Stimulated activated CD8-positive, alpha-beta memory T cell treated with anti-CD3 and anti-CD28 coated beads, Interleukin-12 subunit alpha, Interleukin-12 subunit beta, amount 100 ng/mL, for 1 hour (primary cell): ENCODE results near the gene PRAMEF20.
"Not testable (repeated sequence)": the region's sequence is repeated elsewhere in the genome, so short reads cannot be mapped to it uniquely, and the experiment has no call there.

Experiments
- DNase-seq: peaks from one replicate; pipeline ENCODE4 v3.0.0-alpha.2; 2020; ENCODE audit warnings: low read depth

PRAMEF20 gene

GRCh38 chr1:13410150-13410549 is at the start of gene PRAMEF20:
Gene PRAMEF20 (plus strand): TSS chr1:13410450. CDS start chr1:13416355, 5,905 bp downstream.
- not testable (repeated sequence) for DNase-seq

DNA sequence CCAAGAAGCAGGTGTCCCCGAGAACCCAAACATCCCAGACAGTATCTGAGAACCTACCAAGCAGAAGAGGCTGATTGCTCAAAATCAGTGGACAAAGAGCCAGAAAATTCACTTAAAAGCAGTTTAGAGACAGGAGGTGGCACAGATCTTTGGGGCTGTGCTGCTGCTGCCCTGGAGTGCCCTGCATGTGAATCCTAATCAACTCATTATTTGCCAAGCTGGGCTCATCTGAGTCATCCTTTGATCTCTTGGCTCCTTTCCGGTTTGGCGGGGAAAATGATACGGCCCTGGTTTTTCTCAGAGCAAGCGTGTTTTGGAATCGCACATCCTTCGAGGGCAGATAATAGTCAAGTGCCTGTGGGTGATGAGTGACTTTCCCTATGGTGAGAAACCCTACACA is 47.9 kb upstream of the PRAMEF20 start:
- not testable (repeated sequence) for DNase-seq

DNA sequence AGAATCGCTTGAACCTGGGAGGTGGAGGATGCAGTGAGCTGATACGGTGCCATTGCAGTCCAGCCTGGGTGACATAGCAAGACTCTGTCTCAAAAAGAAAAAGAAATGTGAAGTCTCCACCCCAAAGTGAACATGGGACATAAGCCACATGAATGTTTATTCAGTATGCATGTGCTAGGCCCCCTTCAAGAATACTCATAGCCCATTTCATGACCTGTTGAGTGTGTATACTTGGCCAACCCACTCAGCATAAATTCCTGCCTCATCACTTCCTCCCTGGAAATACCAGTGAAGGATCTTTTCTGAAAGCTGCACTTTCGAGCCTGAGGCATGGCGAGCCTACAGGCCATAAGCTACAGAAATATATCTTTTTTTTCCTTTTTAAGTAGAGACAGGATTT is 45.3 kb upstream of the PRAMEF20 start:
- DNase-seq, result not testable (repeated sequence)

DNA sequence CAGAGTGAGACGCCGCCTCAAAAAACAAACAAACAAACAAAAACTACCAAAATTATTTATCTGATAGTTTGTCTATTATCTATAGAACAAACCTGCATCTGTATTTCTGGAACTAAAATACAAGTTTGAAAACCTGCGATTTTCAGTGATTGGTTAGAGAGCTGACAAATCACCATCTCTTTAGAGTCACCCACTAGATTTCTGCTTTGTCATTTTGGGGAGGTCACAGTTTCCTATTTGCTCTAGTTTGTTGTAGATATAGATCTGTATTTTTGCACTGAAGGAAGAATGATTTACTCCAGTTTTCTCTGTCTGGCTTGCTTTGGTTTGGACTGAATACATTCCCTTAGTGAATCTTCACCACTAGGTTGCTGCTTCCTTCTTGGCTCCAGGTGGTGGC is 43.7 kb upstream of the PRAMEF20 start:
- DNase-seq, result not testable (repeated sequence)

- not testable (repeated sequence) for DNase-seq
These were observed 41.7 kb upstream of the PRAMEF20 start for GRCh38 chr1:13368544-13368943.

DNA sequence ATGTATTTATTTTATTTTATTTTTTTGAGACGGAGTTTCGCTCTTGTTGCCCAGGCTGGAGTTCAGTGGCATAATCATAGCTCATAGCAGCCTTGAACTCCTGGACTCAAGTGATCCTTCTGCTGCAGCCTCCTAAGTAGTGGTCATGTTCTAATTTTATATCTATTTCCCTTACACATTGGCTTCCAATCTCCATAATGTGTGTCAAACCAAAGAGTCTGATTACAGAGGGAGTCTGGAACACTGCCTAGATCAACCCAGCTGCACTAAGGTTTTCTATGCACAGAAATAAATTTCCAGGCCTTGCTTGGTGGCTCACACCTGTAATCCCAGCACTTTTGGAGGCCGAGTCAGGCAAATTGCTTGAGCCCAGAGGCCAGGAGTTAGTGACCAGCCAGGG is 31.3 kb upstream of the PRAMEF20 start:
- DNase-seq, result not testable (repeated sequence)

GRCh38 chr1:13380380-13380779 is 29.9 kb upstream of the PRAMEF20 start:
- DNase-seq, result not testable (repeated sequence)

GRCh38 chr1:13389332-13389731 is 20.9 kb upstream of the PRAMEF20 start, which contains the start of gene PRAMEF17:
Gene PRAMEF17 (plus strand): TSS chr1:13389632. CDS start chr1:13389658, 26 bp downstream.
- not testable (repeated sequence) for DNase-seq

GRCh38 chr1:13393004-13393403 is 17.2 kb upstream of the PRAMEF20 start:
- DNase-seq, result not testable (repeated sequence)

- DNase-seq, result not testable (repeated sequence)
These were observed 15.5 kb upstream of the PRAMEF20 start for GRCh38 chr1:13394761-13395160.

DNA sequence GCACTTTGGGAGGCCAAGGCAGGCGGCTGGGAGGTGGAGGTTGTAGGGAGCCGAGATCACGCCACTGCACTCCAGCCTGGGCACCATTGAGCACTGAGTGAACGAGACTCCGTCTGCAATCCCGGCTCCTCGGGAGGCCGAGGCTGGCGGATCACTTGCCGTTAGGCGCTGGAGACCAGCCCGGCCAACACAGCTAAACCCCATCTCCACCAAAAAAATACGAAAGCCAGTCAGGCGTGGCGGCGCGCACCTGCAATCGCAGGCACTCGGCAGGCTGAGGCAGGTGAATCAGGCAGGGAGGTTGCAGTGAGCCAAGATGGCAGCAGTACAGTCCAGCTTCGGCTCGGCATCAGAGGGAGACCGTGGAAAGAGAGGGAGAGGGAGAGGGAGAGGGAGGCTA is 14.9 kb upstream of the PRAMEF20 start:
- DNase-seq, result not testable (repeated sequence)

DNA sequence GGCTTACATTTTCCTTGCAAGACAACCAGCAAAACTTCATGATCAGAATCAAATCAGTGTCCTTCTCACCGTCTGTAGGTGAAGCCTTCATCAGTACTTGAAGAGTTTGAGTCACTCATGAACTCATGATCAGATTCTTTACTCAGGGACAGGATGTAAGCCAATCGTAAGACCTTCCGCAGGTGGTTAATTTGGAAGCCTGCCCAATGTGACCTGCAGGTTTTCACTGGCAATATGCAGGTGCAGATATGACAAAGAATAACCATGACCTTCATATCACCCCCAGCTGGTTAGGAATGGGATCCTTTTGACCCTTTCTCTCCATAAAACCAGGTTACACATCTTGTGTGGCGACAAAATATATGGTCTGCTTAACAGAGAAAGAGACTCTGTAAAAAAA is 2.4 kb upstream of the PRAMEF20 start:
- no peak for DNase-seq

DNA sequence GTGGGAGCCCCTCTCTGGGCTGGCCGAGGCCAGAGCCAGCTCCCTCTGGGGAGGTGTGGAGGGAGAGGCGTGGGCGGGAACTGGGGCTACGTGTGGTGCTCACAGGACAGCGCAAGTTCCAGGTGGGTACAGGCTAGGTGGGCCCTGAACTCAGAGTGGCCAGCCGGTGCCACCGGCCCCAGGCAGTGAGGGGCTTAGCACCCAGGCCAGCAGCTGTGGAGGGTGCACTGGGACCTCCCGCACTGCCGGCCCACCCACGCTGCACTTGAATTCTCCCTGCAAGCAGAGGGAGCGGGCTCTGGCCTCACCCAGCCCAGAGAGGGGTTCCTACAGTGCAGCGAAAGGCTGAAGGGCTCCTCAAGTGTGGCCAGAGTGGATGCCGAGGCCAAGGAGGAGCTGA is 20.2 kb downstream of the PRAMEF20 start:
- no peak for DNase-seq

DNA sequence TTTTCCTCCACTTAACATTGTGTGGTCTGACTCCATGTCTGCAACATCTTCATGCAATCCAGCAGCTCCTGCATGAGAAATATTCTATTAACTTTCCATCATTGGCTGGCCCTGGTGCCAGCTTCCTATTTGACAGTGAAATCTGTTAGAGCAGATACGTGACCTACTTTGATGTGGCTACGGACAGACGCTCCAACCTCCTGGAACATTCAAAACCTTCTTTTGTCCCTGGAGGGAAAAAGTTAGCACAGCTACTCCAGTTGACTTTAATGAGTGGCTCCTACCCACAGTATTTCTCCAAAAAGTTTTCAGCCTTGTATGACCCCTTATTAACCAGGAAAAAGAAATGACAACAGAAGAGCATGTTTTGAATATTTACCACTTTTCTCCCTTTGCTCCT is 22.0 kb downstream of the PRAMEF20 start:
- no peak for DNase-seq

DNA sequence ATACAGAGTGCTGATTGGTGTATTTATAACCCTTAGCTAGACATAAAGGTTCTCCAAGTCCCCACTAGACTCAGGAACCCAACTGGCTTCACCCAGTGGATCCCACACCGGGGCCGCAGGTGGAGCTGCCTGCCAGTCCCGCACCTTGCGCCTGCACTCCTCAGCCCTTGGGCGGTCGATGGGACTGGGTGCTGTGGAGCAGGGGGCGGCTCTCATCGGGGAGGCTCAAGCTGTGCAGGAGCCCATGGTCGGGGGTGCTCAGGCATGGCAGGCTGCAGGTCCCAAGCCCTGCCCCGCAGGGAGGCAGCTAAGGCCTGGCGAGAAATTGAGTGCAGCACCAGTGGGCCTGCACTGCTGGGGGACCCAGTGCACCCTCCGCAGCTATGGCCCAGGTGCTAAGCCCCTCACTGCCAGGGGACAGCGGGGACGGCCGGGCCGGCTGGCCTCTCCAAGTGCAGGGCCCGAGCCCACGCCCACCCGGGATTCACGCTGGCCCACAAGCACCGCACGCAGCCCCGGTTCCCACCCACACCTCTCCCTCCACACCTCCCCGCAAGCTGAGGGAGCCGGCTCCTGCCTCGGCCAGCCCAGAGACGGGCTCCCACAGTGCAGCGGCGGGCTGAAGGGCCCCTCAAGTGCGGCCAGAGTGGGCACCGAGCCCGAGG is 23.6 kb downstream of the PRAMEF20 start:
- DNase-seq, result not testable (repeated sequence)

DNA sequence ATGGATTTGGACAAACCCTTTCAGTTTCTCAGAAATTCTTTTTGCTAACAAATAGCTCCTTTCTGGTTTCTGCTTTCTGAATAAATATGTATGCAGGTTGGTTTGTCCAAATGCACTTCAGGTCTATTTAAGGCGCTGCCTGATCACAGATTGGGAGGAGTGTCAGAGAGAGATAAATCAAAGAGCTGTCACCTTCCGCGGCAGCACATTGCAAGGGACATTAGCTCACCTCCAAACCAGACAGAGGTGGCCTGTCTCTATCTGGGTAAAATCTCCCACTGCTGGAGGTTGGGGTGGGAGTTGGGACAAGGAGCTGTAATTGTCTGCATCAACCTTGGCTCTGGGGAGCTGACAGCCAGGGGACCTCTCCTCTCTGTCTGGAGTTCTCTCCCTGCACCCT is 25.2 kb downstream of the PRAMEF20 start:
- no peak for DNase-seq

DNA sequence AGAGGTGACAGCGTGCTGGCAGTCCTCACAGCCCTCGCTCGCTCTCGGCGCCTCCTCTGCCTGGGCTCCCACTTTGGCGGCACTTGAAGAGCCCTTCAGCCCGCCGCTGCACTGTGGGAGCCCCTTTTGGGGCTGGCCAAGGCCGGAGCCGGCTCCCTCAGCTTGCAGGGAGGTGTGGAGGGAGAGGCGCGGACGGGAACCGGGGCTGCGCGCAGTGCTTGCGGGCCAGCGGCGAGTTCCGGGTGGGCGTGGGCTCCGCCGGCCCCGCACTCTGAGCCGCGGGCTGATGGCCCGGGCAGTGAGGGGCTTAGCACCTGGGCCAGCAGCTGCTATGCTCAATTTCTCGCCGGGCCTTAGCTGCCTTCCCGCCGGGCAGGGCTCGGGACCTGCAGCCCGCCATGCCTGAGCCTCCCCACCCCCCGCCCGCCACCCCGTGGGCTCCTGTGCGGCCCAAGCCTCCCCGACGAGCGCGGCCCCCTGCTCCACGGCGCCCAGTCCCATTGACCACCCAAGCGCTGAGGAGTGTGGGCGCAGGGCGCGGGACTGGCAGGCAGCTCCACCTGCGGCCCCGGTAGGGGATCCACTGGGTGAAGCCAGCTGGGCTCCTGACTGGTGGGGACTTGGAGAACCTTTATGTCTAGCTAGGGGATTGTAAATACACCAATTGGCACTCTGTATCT is 29.0 kb downstream of the PRAMEF20 start:
- not testable (repeated sequence) for DNase-seq

GRCh38 chr1:13443335-13443979 is 33.2 kb downstream of the PRAMEF20 start:
- no peak for DNase-seq

DNA sequence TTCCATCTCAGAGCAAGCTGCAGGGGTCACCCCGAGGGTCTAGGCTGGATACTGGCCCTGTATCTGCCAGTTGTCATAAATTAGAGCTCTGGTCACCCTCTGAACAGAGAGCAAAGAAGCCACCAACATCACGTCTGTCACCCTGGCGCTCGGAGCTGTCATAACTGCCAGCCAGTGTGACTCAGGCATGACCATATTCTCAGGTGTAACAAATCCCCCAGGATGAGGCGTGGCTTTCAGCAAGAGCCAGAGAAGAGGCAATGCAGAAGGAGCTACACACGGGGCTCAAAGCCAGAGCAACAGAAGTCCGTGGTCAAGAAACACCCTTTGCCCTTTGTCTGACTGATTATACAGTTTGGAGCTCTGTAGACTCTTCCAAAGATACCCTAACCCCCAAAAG is 40.0 kb downstream of the PRAMEF20 start:
- no peak for DNase-seq

GRCh38 chr1:13451399-13451965 is 41.2 kb downstream of the PRAMEF20 start:
- no peak for DNase-seq

DNA sequence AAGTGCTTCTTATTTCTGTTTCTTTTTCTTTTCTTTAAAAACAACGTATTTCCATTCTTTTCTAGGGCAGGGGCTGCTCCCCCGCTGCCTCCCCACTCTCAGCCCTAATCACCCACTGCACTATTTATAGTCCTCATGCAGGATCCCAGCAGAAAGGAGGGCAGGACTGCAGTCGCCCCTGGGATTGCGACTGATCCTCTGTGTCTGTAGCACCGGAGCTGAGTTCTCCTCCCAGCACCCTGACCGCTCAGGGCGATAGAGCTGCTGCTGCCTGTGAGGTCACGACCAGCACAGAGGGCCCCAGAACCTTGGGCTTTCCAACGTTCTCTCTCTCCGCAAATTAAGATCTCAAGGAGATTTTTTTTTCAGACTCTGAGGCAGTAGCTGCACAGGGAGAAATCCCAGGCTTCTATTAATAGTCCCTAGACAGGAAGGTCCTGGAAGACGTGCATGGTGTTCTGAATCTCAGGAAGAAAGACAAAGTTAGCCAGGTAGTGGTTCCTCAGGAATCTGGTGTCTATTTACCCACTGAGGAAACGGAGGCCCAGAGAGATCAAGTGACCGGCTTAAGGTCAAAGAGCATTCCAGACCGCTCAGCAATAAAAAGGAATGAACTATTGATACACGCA is 46.8 kb downstream of the PRAMEF20 start:
- no peak for DNase-seq

DNA sequence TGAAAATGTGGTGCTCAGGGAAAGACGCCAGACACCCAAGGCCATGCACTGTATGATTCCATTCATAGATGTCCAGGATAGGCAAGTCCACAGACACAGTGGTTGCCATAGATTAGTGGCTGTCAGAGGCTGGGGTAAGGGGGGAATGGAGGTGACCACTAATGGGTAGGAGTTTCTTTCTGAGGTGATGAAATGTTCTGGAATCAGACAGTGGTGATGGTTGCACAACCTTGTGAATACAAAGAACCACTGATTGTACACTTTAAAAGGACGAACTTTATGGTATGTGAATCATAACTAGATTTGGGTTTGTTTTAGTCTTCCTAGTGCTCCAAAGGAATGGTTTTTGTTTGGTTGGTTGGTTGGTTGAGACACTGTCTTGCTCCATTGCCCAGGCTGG is 51.7 kb downstream of the PRAMEF20 start:
- DNase-seq, result no peak
